AG09309 (cell line): ENCODE data around the gene TACR2.

Source experiments
- DNase-seq: peaks from one replicate; pipeline ENCODE4 v3.0.0-alpha.2; 2010; ENCODE audit warnings: low read depth
- H3K4me3 ChIP-seq: 2 replicates; pipeline ENCODE4 v1.5.1; 2011; ENCODE audit warnings: mild to moderate bottlenecking, low read depth, low read length, moderate library complexity; ENCODE audit not compliant: control insufficient read depth
- CTCF ChIP-seq: IDR thresholded peaks from 2 replicates; pipeline ENCODE4 v1.5.1; 2011; ENCODE audit warnings: mild to moderate bottlenecking, low read depth, low read length, inconsistent platforms; ENCODE audit not compliant: insufficient read depth, control insufficient read depth; ENCODE audit errors: missing control alignments

The TACR2 gene

GRCh38 chr10:69408318-69409175 lies 8.2 kb downstream of the TACR2 start:
- H3K4me3 ChIP-seq: peak overlapping the region; percentile 40
- peak; percentile 71 for DNase-seq
- peak; percentile 60 for TF ChIP-seq CTCF

- TF ChIP-seq CTCF: peak; percentile 11
- no peak overlapping the region for H3K4me3 ChIP-seq
Observed at GRCh38 chr10:69407621-69408301, 9.0 kb downstream of the TACR2 start.

GRCh38 chr10:69406816-69407580 lies 9.7 kb downstream of the TACR2 start:
- TF ChIP-seq CTCF: no peak
- no peak for DNase-seq
- no peak overlapping the region for H3K4me3 ChIP-seq

More at GRCh38 chr10:69407621-69408301, 9.0 kb downstream of the TACR2 start:
- no peak for DNase-seq

GRCh38 chr10:69406302-69406811 lies 10.4 kb downstream of the TACR2 start:
- no peak for DNase-seq
- no peak overlapping the region for H3K4me3 ChIP-seq
- no peak for TF ChIP-seq CTCF

- no peak for TF ChIP-seq CTCF
- H3K4me3 ChIP-seq: no peak overlapping the region
- no peak for DNase-seq
Observed at GRCh38 chr10:69405221-69405620, 11.5 kb downstream of the TACR2 start.

GRCh38 chr10:69404786-69405185 lies 11.9 kb downstream of the TACR2 start:
- DNase-seq: no peak
- no peak for TF ChIP-seq CTCF
- H3K4me3 ChIP-seq: no peak overlapping the region
